GM19043 (cell line): Measurements from ENCODE around the gene VMP1.
"Not testable (repeated sequence)": the region's sequence is repeated elsewhere in the genome, so short reads cannot be mapped to it uniquely, and the experiment has no call there.

ENCODE experiments used
- ATAC-seq: cut with Tn5 transposase; IDR thresholded peaks from one replicate; pipeline ENCODE4 v1.9.1; 2021; ENCODE audit warnings: low read depth; ENCODE audit not compliant: unreplicated experiment

Gene VMP1

DNA sequence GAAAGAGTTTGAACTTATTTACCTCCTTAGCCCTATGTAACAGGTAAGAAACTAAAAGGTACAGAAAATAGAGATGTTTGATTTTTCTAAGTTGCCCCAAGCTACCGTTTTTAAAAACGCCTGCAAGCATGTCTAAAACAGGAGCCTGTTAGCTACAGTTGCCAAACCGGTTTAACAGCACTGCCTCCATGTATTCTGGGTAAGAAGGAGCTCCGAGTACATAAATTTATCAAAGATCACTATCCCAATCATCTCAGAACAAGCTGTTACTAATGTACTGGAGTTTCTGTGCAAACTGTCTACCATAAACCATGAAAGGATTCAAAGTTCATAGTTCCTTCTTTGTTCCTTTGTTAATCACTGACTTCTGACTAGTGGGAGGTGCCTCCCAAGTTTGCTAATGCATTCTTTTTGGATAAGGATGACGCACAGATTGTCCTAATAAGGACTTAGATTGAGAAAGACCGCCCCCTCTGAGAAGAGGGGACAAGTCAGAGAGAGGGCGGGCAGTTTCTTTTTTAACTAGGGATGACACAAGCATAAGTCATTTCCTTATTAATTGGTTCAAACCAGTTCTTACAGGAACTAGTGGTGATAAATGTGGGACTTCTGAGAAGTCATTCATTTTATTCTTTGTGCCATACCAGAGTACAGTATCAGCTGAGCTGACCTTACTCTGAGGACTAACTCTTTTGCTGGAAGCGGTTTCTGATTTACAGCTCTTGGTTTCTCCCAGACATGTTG lies 130.0 kb downstream of the VMP1 start:
- ATAC-seq = peak; percentile 78

- no peak for ATAC-seq
These were observed 130.8 kb downstream of the VMP1 start for GRCh38 chr17:59838052-59838916.

- ATAC-seq = no peak
These were observed 132.3 kb downstream of the VMP1 start for GRCh38 chr17:59839651-59840328.

GRCh38 chr17:59840329-59841090 lies 133.1 kb downstream of the VMP1 start:
- ATAC-seq = no peak

DNA sequence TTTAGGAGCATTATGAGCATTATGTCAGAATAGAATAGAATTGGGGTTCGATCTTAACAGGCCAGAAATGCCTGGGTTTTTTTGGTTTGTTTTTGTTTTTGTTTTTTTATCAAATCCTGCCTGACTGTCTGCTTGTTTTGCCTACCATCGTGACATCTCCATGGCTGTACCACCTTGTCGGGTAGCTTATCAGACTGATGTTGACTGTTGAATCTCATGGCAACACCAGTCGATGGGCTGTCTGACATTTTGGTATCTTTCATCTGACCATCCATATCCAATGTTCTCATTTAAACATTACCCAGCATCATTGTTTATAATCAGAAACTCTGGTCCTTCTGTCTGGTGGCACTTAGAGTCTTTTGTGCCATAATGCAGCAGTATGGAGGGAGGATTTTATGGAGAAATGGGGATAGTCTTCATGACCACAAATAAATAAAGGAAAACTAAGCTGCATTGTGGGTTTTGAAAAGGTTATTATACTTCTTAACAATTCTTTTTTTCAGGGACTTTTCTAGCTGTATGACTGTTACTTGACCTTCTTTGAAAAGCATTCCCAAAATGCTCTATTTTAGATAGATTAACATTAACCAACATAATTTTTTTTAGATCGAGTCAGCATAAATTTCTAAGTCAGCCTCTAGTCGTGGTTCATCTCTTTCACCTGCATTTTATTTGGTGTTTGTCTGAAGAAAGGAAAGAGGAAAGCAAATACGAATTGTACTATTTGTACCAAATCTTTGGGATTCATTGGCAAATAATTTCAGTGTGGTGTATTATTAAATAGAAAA lies 133.8 kb downstream of the VMP1 start:
- ATAC-seq = not testable (repeated sequence)

DNA sequence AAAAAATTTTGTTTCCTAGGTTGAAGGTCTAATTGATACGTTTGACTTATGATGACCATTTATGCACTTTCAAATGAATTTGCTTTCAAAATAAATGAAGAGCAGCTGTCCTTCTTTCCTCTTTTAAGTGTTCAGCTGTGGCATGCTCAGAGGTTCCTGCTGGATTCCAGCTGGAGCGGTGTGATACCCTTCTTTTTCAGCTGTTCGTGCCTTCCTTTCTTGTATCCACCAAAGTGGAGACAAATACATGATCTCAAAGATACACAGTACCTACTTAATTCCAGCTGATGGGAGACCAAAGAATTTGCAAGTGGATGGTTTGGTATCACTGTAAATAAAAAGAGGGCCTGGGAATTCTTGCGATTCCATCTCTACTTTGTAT lies 134.4 kb downstream of the VMP1 start:
- ATAC-seq = not testable (repeated sequence)

DNA sequence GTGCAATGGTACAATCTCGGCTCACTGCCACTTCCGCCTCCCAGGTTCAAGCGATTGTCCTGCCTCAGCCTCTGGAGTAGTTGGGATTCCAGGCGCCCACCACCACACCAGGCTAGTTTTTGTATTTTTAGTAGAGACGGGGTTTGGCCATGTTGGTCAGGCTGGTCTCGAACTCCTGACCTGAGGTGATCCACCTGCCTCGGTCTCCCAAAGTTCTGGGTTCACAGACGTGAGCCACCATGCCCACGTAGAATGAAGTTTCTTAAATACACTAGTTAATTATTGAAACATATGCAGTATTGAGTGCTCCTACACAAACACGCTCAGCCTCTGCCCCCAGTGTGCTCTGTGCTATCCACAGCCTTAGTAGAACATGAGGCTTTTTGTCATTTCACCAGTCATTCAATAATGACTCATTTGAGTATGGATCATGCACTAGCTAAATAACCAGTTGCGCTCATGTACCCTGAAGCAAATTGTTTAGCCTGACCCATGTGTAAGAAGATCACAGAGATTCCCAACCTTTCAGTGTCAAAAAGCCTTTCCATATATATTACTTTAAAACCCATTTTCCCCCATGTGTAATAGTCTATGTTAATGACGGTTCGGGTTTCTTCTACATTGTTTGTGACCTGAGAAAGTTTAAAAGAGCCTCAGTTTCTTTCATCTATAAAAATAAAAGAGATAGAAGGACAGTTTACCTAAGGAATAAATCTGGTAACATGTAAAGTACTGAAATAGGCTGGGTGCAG lies 135.6 kb downstream of the VMP1 start:
- ATAC-seq = peak; percentile 44

DNA sequence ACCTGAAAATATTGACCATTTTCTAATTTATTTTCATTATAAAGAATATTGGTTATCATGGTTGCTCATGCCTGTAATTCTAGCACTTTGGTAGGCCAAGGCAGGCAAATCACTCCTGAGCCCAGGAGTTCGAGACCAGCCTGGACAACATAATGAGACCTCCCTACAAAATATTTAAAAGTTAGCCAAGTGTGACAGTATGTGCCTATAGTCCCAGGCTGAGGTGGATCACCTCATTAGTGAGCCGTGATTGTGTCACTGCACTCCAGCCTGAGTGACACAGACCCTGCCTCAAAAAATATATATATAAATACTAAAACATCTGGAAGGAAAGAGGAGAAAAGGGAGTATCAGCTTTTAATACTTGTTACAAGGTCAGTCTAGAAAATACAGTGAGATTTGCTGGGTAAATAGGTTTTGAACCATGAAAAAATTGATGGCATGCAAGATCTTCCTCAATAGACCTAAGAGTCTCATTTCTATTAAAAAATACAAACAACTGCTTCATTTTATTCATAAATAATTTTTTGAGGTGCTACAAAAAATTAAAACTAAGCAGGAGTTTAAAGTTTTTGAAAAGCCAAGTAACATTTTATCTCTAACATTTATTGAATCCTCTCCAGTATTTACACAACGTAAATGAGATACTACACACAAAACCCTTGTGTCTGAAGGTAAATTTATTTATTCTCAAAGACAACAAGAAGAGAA lies 137.6 kb downstream of the VMP1 start:
- no peak for ATAC-seq

DNA sequence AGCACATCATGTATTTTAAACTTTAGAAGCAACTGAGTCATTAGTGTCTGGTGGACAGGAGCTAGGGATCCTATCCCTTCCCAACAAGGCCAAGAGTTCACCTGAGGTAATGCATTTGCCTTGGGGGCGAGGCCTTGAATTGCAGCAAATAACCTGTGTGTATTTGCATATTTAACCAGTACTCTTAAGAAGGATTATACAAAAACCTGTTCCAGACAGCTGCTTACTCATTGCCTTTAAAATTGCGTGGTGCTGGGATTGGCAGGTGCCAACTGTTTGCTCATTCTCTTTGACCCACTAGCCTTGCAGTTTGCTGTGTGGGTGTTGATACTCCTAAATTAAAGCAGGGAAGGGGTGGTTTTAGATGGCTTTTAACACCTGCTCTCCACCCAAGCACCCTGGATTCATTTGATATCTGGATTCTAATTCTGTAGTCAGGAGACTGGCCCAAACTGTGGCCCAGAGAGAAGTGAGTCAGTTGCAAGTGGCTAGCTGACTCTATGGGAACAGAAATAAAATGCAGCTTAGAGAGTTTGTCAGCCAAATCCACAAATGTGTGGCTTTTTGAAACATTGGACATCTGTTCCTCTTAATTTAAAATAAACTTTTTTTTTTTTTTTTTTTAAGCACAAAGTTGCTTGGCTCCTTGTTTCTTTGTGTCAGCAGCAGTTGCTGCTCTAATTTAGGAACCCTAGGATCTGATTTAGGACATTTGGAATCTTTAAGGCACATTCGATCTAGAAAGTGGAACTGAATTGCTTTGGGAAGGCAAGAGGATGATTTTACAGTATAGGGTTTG lies 138.3 kb downstream of the VMP1 start:
- ATAC-seq = no peak

GRCh38 chr17:59846394-59847165 lies 139.1 kb downstream of the VMP1 start:
- ATAC-seq = peak; percentile 36

- ATAC-seq = no peak
These were observed 140.9 kb downstream of the VMP1 start for GRCh38 chr17:59848385-59848668.

GRCh38 chr17:59848778-59849177 lies 141.3 kb downstream of the VMP1 start:
- no peak for ATAC-seq

- not testable (repeated sequence) for ATAC-seq
These were observed 142.9 kb downstream of the VMP1 start for GRCh38 chr17:59850311-59850710.

- no peak for ATAC-seq
These were observed 144.3 kb downstream of the VMP1 start for GRCh38 chr17:59851439-59852375.

- ATAC-seq = not testable (repeated sequence)
These were observed 145.4 kb downstream of the VMP1 start for GRCh38 chr17:59852847-59853167.
